Effector memory CD4-positive, alpha-beta T cell (primary cell): ENCODE results near the gene DCAF12.

Experiments used
- DNase-seq, 3 donors: peaks; one replicate each; pipeline ENCODE4 v3.0.0-alpha.2; 2020
- H3K27ac ChIP-seq: 2 replicates; pipeline ENCODE4 v1.7.0; 2013; ENCODE audit warnings: mild to moderate bottlenecking, low read length, moderate library complexity; ENCODE audit not compliant: insufficient read depth, poor library complexity, severe bottlenecking
- H3K27me3 ChIP-seq: replicated peaks from 2 replicates; pipeline ENCODE4 v1.7.0; 2013; ENCODE audit warnings: mild to moderate bottlenecking, low read length; ENCODE audit not compliant: insufficient read depth, control insufficient read depth, poor library complexity, severe bottlenecking
- H3K36me3 ChIP-seq: 2 replicates; pipeline ENCODE4 v1.7.0; 2013; ENCODE audit warnings: mild to moderate bottlenecking, low read length, moderate library complexity; ENCODE audit not compliant: control insufficient read depth, insufficient read depth
- H3K4me1 ChIP-seq: 2 replicates; pipeline ENCODE4 v1.7.0; 2013; ENCODE audit warnings: low read length, mild to moderate bottlenecking; ENCODE audit not compliant: control insufficient read depth, insufficient read depth, poor library complexity, severe bottlenecking
- H3K4me3 ChIP-seq: 2 replicates; pipeline ENCODE4 v1.7.0; 2013; ENCODE audit warnings: low read length, low read depth, mild to moderate bottlenecking; ENCODE audit not compliant: insufficient read depth, poor library complexity, severe bottlenecking
- H3K9me3 ChIP-seq: 2 replicates; pipeline ENCODE4 v1.7.0; 2013; ENCODE audit warnings: mild to moderate bottlenecking, low read length, moderate library complexity; ENCODE audit not compliant: control insufficient read depth

The DCAF12 gene

DNA sequence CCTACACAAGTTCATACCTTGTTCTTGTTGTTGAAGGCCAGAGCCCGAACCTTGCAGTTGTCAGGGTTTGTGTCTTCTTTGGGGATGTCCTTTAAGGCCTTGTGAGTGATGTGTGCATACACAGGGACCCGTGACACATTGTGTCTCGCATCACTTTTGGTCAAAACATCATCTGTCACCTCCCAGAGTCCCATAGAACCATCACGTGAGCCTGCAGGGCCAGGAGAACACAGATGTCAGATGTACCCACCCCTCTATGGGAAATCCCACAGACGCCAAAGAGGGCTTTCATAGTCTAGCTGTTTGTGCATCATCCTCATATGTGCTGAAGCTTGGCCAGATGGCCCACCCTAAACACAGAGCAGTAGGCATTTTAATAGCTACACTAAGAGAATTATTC lies 28.2 kb downstream of the DCAF12 start:
- no peak for DNase-seq
- peaks cover 75% of the 10 kb centered on the region for H3K36me3 ChIP-seq
- no peaks in the 10 kb centered on the region for H3K9me3 ChIP-seq
- H3K4me1 ChIP-seq, result no peaks in the 10 kb centered on the region
- H3K27ac ChIP-seq, result no peak overlapping the region
- no peaks in the 10 kb centered on the region for H3K27me3 ChIP-seq
- H3K4me3 ChIP-seq, result no peak overlapping the region

DNA sequence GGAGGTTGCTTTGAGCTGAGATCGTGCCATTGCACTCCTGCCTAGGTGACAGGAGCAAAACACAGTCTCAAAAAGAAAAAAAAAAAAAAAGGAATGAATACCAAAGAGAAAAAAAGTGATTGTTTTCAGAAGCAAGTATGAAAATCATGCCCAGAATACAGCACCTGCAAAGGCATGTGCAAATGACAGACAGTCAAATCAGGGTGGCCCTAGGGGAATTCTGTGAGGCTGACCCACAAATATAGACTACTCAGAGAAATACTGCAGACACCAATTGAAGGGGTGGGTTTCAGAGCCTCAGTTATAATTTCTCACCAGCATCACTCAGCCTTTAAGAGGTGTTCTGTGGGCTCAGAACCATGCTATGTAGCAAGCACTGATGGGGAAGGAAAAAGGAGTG lies 28.6 kb downstream of the DCAF12 start:
- no peak for DNase-seq
- no peak overlapping the region for H3K4me3 ChIP-seq
- H3K27ac ChIP-seq, result no peak overlapping the region
- H3K9me3 ChIP-seq, result no peaks in the 10 kb centered on the region
- no peaks in the 10 kb centered on the region for H3K27me3 ChIP-seq
- no peaks in the 10 kb centered on the region for H3K4me1 ChIP-seq
- peaks cover 74% of the 10 kb centered on the region for H3K36me3 ChIP-seq

DNA sequence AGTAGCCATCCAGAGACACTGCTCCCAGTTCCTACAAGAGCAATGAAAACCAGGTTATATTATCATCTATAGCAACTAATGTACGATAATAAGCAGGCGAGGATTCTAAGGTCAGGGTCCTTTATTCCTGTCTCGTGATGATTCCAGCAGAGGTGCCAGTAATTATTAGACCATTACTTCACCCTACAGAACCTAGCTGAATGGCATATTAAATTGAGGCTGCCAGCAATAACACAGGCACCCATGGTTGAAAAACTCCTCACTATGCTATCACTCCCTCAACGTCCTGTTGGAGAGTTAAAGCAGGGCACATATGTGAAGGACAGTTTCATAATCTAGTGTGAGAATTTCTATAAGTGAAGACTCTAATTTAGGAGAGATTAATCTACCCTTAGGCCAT lies 29.7 kb downstream of the DCAF12 start:
- no peaks in the 10 kb centered on the region for H3K27me3 ChIP-seq
- no peak overlapping the region for H3K4me3 ChIP-seq
- H3K36me3 ChIP-seq, result peaks cover 73% of the 10 kb centered on the region
- no peak for DNase-seq
- no peak overlapping the region for H3K27ac ChIP-seq
- H3K9me3 ChIP-seq, result no peaks in the 10 kb centered on the region
- H3K4me1 ChIP-seq, result no peaks in the 10 kb centered on the region

DNA sequence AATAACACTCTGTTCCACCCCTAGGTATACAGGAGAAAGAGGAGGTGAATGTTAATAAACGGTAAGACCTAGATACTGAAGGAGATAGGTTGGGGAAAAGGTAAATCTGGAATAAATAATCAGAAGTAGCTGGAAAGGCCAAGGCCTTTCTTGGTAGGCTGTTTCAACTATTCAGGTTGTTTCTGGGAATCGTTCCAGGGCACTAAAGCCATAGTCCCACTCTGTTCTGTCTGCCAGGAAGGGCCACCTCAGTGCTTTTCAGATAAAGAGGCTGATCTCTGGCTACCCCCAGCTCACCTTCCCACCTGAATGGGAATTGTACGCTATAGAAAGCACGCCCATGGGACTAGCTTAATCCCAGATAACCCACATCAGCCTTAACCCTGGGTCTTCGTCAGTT lies 32.9 kb downstream of the DCAF12 start:
- Histone ChIP-seq H3K27me3 (no peaks in the 10 kb centered on the region), H3K9me3 (no peaks in the 10 kb centered on the region), H3K4me3 (no peak overlapping the region), H3K4me1 (no peaks in the 10 kb centered on the region), H3K36me3 (peaks cover 79% of the 10 kb centered on the region), H3K27ac (no peak overlapping the region)
- no peak for DNase-seq

DNA sequence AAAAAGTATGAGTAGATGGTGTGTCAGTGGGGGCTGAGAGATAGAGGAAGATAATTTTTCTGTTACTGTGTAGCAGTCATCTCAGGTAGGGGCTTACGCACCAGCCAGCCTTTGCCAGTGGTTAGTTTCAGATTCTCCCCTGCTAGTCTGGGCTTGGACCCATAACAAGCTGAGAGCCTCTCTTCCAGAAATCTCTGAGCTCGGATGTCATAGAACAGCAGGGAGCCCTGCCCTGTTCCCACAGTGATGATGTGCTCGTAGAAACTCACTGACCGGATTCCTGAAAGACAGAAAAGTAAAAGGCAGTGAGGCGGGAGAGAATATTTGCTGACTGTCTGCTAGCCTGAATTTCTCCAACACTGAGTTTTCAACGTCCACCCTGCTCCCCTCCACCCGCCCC lies 37.2 kb downstream of the DCAF12 start:
- H3K27me3 ChIP-seq, result no peaks in the 10 kb centered on the region
- no peak for DNase-seq
- no peaks in the 10 kb centered on the region for H3K4me1 ChIP-seq
- no peaks in the 10 kb centered on the region for H3K9me3 ChIP-seq
- H3K4me3 ChIP-seq, result no peak overlapping the region
- peaks cover 64% of the 10 kb centered on the region for H3K36me3 ChIP-seq
- no peak overlapping the region for H3K27ac ChIP-seq

DNA sequence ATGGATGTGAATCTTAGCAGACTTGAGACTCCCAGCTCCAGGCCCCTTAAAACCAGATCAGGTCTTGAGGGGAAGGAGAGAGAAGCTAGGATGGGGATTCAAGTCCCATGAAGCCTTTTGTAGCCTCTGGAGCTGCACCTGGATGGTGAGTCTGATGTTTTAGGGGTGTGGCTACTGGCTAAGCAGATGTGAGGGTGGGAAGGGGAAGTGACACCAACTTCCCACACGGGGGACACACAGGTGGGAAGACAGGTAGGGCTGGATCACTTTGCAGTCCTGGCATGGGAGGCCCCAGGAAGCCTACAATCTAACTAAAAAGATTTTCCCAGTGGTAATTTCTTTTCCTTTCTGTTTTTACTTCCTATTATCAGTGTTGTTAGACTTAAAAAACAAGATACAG lies 39.1 kb downstream of the DCAF12 start:
- DNase-seq, result no peak
- Histone ChIP-seq H3K27ac (no peak overlapping the region), H3K27me3 (no peaks in the 10 kb centered on the region), H3K9me3 (no peaks in the 10 kb centered on the region), H3K4me1 (no peaks in the 10 kb centered on the region), H3K36me3 (peaks cover 48% of the 10 kb centered on the region), H3K4me3 (no peak overlapping the region)

DNA sequence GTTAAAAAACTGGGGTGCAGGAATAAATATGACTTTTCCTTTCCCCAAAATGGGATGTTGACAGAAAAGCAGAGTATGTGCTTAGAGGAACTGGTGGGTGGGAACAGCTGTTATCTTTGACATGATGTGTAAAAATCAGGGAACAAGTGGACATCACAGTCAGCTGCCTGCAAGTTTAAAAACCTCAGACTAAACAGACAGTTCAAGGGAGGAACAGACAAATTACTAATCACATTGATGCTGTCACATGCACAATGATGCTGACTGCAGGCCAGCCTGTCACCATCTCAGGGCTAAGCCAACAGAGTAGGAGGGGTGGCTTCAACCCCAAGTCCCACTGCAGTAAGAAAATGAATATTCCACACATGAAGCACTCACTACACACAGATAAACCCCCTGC lies 39.6 kb downstream of the DCAF12 start:
- H3K36me3 ChIP-seq, result peaks cover 44% of the 10 kb centered on the region

DNA sequence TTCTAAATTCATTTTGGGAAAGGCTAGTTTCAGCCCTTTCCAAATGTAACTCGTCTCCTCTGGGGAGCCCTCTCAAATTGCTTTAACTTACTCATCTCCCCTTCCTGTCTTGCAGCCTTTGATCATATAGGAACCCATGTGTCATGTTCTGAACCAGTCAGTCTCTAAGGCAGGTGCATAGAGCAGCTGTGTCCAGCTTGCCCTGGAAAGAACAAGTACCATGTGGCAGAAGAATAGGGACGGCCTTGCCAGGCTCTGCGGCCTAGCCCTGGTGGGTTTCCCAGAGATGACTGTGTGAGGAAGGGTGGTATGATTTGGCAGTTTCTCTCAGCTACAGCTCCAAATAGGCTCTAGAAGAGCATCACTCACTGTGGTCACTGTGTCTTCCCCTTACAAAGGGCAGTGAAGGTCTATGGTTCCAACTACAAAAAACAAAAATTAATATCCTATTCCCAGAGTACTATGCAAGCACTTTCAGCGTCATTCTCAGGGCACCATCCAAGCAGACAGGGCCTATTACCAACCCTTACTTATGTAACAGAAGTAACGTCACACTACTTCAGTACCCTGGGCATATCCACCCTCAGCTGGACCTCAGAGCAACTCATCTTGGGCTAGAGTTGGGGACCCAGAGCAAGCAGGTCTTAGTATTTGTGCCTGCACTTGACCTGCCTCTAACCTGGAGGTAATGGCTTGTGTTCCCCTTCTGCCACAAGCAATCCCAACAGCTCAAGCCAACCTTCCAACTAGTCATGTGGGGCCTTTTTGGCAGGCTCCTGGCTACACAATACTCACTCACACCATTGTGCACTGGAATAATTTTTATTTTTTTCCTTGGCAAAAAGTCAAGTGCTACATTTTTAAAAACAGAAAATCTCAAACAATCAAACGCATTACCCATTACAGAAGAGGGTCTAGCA lies 40.7 kb downstream of the DCAF12 start:
- Histone ChIP-seq H3K4me3 (no peak overlapping the region), H3K4me1 (no peaks in the 10 kb centered on the region), H3K9me3 (no peaks in the 10 kb centered on the region), H3K27ac (no peak overlapping the region), H3K36me3 (peaks cover 38% of the 10 kb centered on the region), H3K27me3 (no peaks in the 10 kb centered on the region)
- DNase-seq, result no peak

More for the DNA sequence above, 39.6 kb downstream of the DCAF12 start:
- no peaks in the 10 kb centered on the region for H3K9me3 ChIP-seq
- no peaks in the 10 kb centered on the region for H3K27me3 ChIP-seq
- no peak for DNase-seq
- no peak overlapping the region for H3K4me3 ChIP-seq
- no peak overlapping the region for H3K27ac ChIP-seq
- no peaks in the 10 kb centered on the region for H3K4me1 ChIP-seq

DNA sequence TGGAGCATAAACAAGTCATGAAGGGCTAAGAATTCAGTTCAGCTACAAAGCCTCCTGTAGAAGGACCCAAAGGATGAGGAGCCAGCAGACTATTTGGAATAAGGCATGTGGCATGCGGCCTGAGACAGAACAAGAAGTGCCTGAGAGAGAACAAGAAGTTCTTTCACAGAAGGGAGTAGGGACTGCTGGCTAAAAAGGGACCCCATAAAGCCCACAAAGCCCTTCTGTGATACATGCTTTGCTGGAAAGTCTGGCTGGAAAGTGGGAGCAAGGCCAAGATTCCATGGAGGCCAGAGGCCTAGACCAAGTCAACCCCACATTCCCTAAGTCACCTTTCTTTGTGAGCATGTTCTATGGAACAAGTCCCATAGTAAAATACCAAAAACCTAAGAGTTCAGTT lies 41.9 kb downstream of the DCAF12 start:
- H3K9me3 ChIP-seq, result no peaks in the 10 kb centered on the region
- H3K4me1 ChIP-seq, result no peaks in the 10 kb centered on the region
- no peak overlapping the region for H3K4me3 ChIP-seq
- H3K27me3 ChIP-seq, result no peaks in the 10 kb centered on the region
- no peak for DNase-seq
- H3K36me3 ChIP-seq, result peaks cover 31% of the 10 kb centered on the region
- H3K27ac ChIP-seq, result no peak overlapping the region

DNA sequence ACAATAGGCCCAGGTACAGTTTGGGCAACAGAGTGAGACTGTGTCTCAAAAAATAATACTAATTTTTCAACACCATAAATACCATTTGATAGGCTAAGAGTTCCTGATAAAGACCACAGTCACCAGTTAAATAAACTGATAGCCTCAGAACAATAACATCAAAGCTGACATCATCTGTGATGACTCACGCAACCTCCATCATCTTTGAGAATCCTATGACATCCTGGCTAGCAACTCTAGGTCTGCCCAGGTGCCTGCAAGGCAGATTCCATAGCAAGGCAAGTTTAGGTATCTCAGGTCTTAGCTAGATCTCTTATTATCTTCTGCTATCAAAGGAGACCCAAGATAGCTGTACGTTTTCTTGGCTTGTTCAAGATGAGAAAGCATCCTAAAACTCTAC lies 47.3 kb downstream of the DCAF12 start:
- Histone ChIP-seq H3K27ac (no peak overlapping the region), H3K36me3 (no peaks in the 10 kb centered on the region), H3K27me3 (no peaks in the 10 kb centered on the region), H3K4me1 (no peaks in the 10 kb centered on the region), H3K9me3 (no peaks in the 10 kb centered on the region), H3K4me3 (no peak overlapping the region)
- no peak for DNase-seq
